HEK293T (cell line): ENCODE measurements around the gene AEN.

ENCODE experiments used
- CTCF ChIA-PET: fragments of 350-600 bp; formaldehyde crosslinking; extraction: SDS; loops from one replicate; lab custom pipeline; 2021; ENCODE audit warnings: antibody characterized with exemption, inconsistent platforms; lab: Yijun Ruan, JAX
- POLR2A ChIA-PET: fragments of 350-600 bp; formaldehyde crosslinking; extraction: SDS; loops from one replicate; lab custom pipeline; 2020; ENCODE audit warnings: antibody characterized with exemption, inconsistent platforms; lab: Yijun Ruan, JAX
- DNase-seq: peaks from one replicate; pipeline ENCODE4 v3.0.0; 2012; ENCODE audit warnings: mixed read lengths; ENCODE audit errors: extremely low spot score
- ARNT ChIP-seq: fragments of 450-650 bp; IDR thresholded peaks from 2 replicates; pipeline ENCODE4 v1.6.1; 2017; ENCODE audit warnings: mild to moderate bottlenecking
- BHLHE40 ChIP-seq: fragments of 450-650 bp; IDR thresholded peaks from 2 replicates; pipeline ENCODE4 v1.6.1; 2016; ENCODE audit warnings: mild to moderate bottlenecking, moderate library complexity, borderline replicate concordance
- CTBP1 ChIP-seq: fragments of 450-650 bp; IDR thresholded peaks from 2 replicates; pipeline ENCODE4 v1.6.1; 2016; ENCODE audit warnings: borderline replicate concordance
- ELF4 ChIP-seq: fragments of 450-650 bp; IDR thresholded peaks from 2 replicates; pipeline ENCODE4 v1.6.1; 2017; ENCODE audit warnings: antibody characterized with exemption
- FOXA1 ChIP-seq: fragments of 450-650 bp; IDR thresholded peaks from 2 replicates; pipeline ENCODE4 v1.6.1; 2016; ENCODE audit warnings: mild to moderate bottlenecking
- FOXK2 ChIP-seq: fragments of 450-650 bp; IDR thresholded peaks from 2 replicates; pipeline ENCODE4 v1.6.1; 2016; ENCODE audit warnings: mild to moderate bottlenecking
- FOXM1 ChIP-seq: fragments of 450-650 bp; IDR thresholded peaks from 2 replicates; pipeline ENCODE4 v1.6.1; 2017; ENCODE audit warnings: mild to moderate bottlenecking, borderline replicate concordance
- HDGF ChIP-seq: fragments of 450-650 bp; IDR thresholded peaks from 2 replicates; pipeline ENCODE4 v1.6.1; 2017; ENCODE audit warnings: antibody characterized with exemption, borderline replicate concordance
- L3MBTL2 ChIP-seq: fragments of 450-650 bp; conservative IDR thresholded peaks from 2 replicates; pipeline ENCODE4 v1.6.1; 2016; ENCODE audit warnings: mild to moderate bottlenecking
- LEF1 ChIP-seq: fragments of 450-650 bp; IDR thresholded peaks from 2 replicates; pipeline ENCODE4 v1.6.1; 2017; ENCODE audit warnings: mild to moderate bottlenecking, borderline replicate concordance
- NFRKB ChIP-seq: fragments of 450-650 bp; IDR thresholded peaks from 2 replicates; pipeline ENCODE4 v1.6.1; 2016; ENCODE audit warnings: mild to moderate bottlenecking, moderate library complexity
- PKNOX1 ChIP-seq: fragments of 450-650 bp; IDR thresholded peaks from 2 replicates; pipeline ENCODE4 v1.6.1; 2016
- SP1 ChIP-seq: fragments of 450-650 bp; IDR thresholded peaks from 2 replicates; pipeline ENCODE4 v1.6.1; 2017
- SUZ12 ChIP-seq: fragments of 450-650 bp; IDR thresholded peaks from 2 replicates; pipeline ENCODE4 v1.6.1; 2016; ENCODE audit warnings: mild to moderate bottlenecking
- TARDBP ChIP-seq: fragments of 450-650 bp; IDR thresholded peaks from 2 replicates; pipeline ENCODE4 v1.6.1; 2016
- ZNF384 ChIP-seq: fragments of 450-650 bp; IDR thresholded peaks from 2 replicates; pipeline ENCODE4 v1.6.1; 2016

Gene AEN

GRCh38 chr15:88621789-88622604, 857 bp downstream of the AEN start:
- CTCF ChIA-PET: interaction anchor here (0.9 to 1.4 kb wide), 2 partner anchors 17 to 150 kb away, joined by 3 to 4 read pairs; partner anchors contain the start of gene ISG20
- POLR2A ChIA-PET: interaction anchor here (0.8 to 2.1 kb wide), 4 partner anchors 9 to 154 kb away, joined by 3 to 14 read pairs (median 12); partner anchors contain the start of genes ISG20, MRPL46 and MRPS11
- DNase-seq: no peak
- peak; percentile 66 for TF ChIP-seq PKNOX1
- TF ChIP-seq HDGF: no peak

GRCh38 chr15:88622605-88622975, 1.4 kb downstream of the AEN start:
- CTCF ChIA-PET: interaction anchor here (0.9 to 1.4 kb wide), 2 partner anchors 16 to 151 kb away, joined by 3 to 4 read pairs; partner anchors contain the start of gene ISG20
- POLR2A ChIA-PET: interaction anchor here (0.8 to 2.1 kb wide), 4 partner anchors 8 to 155 kb away, joined by 3 to 14 read pairs (median 12); partner anchors contain the start of genes ISG20, MRPL46 and MRPS11
- no peak for DNase-seq
- TF ChIP-seq ARNT (no peak), TARDBP (no peak), NFRKB (no peak), FOXM1 (no peak), LEF1 (no peak), CTBP1 (no peak), FOXA1 (no peak), BHLHE40 (no peak), FOXK2 (no peak), SP1 (no peak), SUZ12 (no peak)

GRCh38 chr15:88623061-88623460, 1.9 kb downstream of the AEN start:
- CTCF ChIA-PET: no interaction called here
- TF ChIP-seq SP1 (no peak), FOXK2 (no peak)
- DNase-seq: no peak
- POLR2A ChIA-PET: no interaction called here

- TF ChIP-seq TARDBP (no peak), NFRKB (no peak), PKNOX1 (no peak), FOXA1 (no peak), FOXK2 (no peak)
- no peak for DNase-seq
- CTCF ChIA-PET: interaction anchor here (0.6 to 1.4 kb wide), 4 partner anchors 9 to 85 kb away, joined by 3 to 4 read pairs (median 3); no protein-coding TSS in a partner anchor
- POLR2A ChIA-PET: no interaction called here
Observed at GRCh38 chr15:88623632-88624031, 2.5 kb downstream of the AEN start.

GRCh38 chr15:88624156-88624970, 3.2 kb downstream of the AEN start:
- TF ChIP-seq HDGF (0 out of 2 replicates have a peak, but pooled peaks have one; percentile 69), TARDBP (no peak)
- ChIA-PET CTCF (interaction anchor here (0.6 to 1.4 kb wide), 12 partner anchors 10 to 210 kb away, joined by 3 to 7 read pairs (median 4); no protein-coding TSS in a partner anchor), POLR2A (interaction anchor here (1.0 kb wide), 1 partner anchor 157 kb away, joined by 5 read pairs; the partner anchor contains the start of genes MRPL46 and MRPS11)
- peak; percentile 39 for DNase-seq

- ChIA-PET POLR2A (interaction anchor here (1.0 kb wide), 1 partner anchor 158 kb away, joined by 5 read pairs; the partner anchor contains the start of genes MRPL46 and MRPS11), CTCF (interaction anchor here (0.6 to 1.4 kb wide), 11 partner anchors 10 to 210 kb away, joined by 3 to 7 read pairs (median 4); no protein-coding TSS in a partner anchor)
- TF ChIP-seq L3MBTL2: no peak
- TF ChIP-seq ARNT: no peak
- TF ChIP-seq TARDBP: no peak
- TF ChIP-seq SUZ12: no peak
- no peak for TF ChIP-seq ELF4
- no peak for TF ChIP-seq FOXK2
- no peak for TF ChIP-seq BHLHE40
- no peak for TF ChIP-seq CTBP1
- TF ChIP-seq NFRKB: no peak
- TF ChIP-seq SP1: no peak
- TF ChIP-seq FOXA1: no peak
- TF ChIP-seq FOXM1: no peak
- TF ChIP-seq PKNOX1: no peak
- TF ChIP-seq ZNF384: no peak
- no peak for TF ChIP-seq HDGF
- TF ChIP-seq LEF1: no peak
- no peak for DNase-seq
Observed at GRCh38 chr15:88624971-88625490, 3.9 kb downstream of the AEN start.
